ENCODE results near the gene OR6N1. TPM values are rescaled to one million over a fixed set of nuclear protein-coding genes. Genes with fewer than 3 reads are reported as not detected.

The OR6N1 gene, protein sequence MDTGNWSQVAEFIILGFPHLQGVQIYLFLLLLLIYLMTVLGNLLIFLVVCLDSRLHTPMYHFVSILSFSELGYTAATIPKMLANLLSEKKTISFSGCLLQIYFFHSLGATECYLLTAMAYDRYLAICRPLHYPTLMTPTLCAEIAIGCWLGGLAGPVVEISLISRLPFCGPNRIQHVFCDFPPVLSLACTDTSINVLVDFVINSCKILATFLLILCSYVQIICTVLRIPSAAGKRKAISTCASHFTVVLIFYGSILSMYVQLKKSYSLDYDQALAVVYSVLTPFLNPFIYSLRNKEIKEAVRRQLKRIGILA
- total RNA-seq = not detected

GRCh38 chr1:158771950-158772866 lies at the start of gene OR6N1:
Gene OR6N1 (minus strand): TSS chr1:158772195. CDS start chr1:158766682, 5,513 bp downstream.

DNA sequence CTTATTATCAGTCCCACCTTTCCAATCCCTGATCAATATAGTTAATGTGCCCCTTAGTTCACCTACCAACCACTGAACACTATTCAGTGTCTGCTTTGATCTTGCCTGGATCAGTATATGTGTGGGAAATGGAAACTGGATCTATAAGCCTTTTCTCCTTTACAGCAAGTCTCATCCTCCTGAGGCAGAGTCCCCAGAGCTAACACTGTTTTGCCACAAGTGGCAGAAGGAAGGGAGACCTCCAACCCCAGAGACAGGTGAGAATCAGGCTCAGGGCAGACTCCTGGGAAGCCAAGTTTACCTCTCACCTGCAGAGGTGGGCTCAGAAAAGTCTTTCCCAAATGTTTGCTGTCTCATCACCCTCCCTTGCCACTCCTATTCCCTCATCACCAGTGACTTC lies 9.1 kb upstream of the OR6N1 start, which contains the start of gene OR6N2:
Gene OR6N2, minus strand, starts transcription at position 101 of the 400 bp plus-strand sequence. CDS start 3,569 bp downstream, outside the sequence.

DNA sequence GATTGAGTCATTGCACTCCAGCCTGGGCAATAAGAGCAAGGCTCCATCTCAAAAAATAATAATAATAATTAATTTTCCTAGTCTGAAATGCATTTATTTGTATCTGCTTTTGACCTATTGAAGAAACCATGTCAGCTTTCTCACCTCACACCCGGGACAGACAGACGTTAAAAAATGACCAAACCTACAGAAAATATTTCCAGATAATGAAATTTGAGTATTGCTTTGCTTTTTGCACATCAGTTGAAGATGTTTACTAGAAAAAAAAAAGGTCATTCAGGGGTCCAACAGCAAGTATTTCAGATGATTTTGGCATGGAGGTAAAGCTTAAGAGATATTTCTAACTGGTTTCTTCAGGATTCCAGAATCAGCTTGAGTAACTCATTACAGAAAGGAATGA lies 17.6 kb downstream of the OR6N1 start, which contains the start of gene OR6K6:
Gene OR6K6, plus strand, starts transcription at position 301 of the 400 bp plus-strand sequence. CDS start 168 bp downstream, outside the sequence.

DNA sequence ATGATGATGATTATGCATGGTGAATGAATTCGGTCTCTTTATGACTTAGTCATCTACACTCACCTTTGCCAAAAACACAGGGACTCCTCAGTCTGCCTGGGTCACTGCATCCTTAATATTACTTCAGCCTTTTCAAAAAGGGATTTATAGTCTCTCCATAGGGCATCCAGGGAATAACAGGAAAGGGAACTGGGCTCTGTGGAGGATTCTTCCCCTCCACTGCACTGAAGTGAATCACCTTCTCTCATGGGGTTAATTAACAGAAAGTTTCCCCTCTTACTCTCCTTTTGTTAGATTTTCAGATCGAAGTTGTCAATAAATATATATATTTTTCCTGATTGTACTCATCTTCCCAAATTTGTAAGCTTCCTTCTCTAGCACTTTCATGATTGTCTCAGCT lies 51.4 kb downstream of the OR6N1 start, which contains the start of gene OR6K3:
Gene OR6K3, minus strand, starts transcription at position 101 of the 400 bp plus-strand sequence. CDS start 2,605 bp downstream, outside the sequence.

Other genes with a start within 250 kb of the OR6N1 start
- not detected for gene OR6Y1, start 217.8 kb downstream of the OR6N1 start, total RNA-seq
- gene OR6P1, start 201.6 kb downstream of the OR6N1 start, total RNA-seq = not detected
- gene OR10X1, start 192.3 kb downstream of the OR6N1 start, total RNA-seq = not detected
- gene OR10Z1, start 166.9 kb downstream of the OR6N1 start, total RNA-seq = not detected
- gene SPTA1, start 85.5 kb downstream of the OR6N1 start, total RNA-seq = not detected
- gene OR6K2, start 71.5 kb downstream of the OR6N1 start, total RNA-seq = not detected
- not detected for gene OR6K3, start 51.5 kb downstream of the OR6N1 start, total RNA-seq
- gene OR6K6, start 17.5 kb downstream of the OR6N1 start, total RNA-seq = not detected
- gene OR6N2, start 9.0 kb upstream of the OR6N1 start, total RNA-seq = not detected
- gene MNDA, start 59.2 kb upstream of the OR6N1 start, total RNA-seq = not detected
- gene PYHIN1, start 159.4 kb upstream of the OR6N1 start, total RNA-seq = 10 to 100 TPM; 22.1 to 22.9 TPM
- gene IFI16, start 237.7 kb upstream of the OR6N1 start, total RNA-seq = 100 to 1,000 TPM; 229 to 232 TPM